WTC11 (cell line): ENCODE data around the gene CEP104.

Experiments
- ATF2 ChIP-seq: sonication (generic); formaldehyde crosslinking; IDR thresholded peaks from 2 replicates; pipeline ENCODE4 v1.8.1; 2022; ENCODE audit warnings: low read depth, missing genetic modification reagents, borderline replicate concordance
- CREB1 ChIP-seq: sonication (generic); formaldehyde crosslinking; IDR thresholded peaks from 2 replicates; pipeline ENCODE4 v1.8.0; 2023; ENCODE audit warnings: mild to moderate bottlenecking, missing genetic modification reagents
- CTCF ChIP-seq: fragments of 200-600 bp; IDR thresholded peaks from 2 replicates; pipeline ENCODE4 v1.8.0; 2022; ENCODE audit warnings: antibody characterized with exemption
- E2F5 ChIP-seq: sonication (generic); formaldehyde crosslinking; IDR thresholded peaks from 2 replicates; pipeline ENCODE4 v1.8.1; 2022; ENCODE audit warnings: mild to moderate bottlenecking, moderate library complexity, missing genetic modification reagents
- FOXK1 ChIP-seq: sonication (generic); formaldehyde crosslinking; IDR thresholded peaks from 2 replicates; pipeline ENCODE4 v1.8.0; 2022; ENCODE audit warnings: mild to moderate bottlenecking, moderate library complexity, missing genetic modification reagents
- IRF2 ChIP-seq: sonication (generic); formaldehyde crosslinking; IDR thresholded peaks from 2 replicates; pipeline ENCODE4 v1.8.0; 2022; ENCODE audit warnings: low read depth, missing genetic modification reagents, borderline replicate concordance
- PREB ChIP-seq: sonication (generic); formaldehyde crosslinking; IDR thresholded peaks from 2 replicates; pipeline ENCODE4 v1.8.1; 2022; ENCODE audit warnings: mild to moderate bottlenecking, missing genetic modification reagents, moderate library complexity, borderline replicate concordance
- SMAD4 ChIP-seq: sonication (generic); formaldehyde crosslinking; IDR thresholded peaks from 2 replicates; pipeline ENCODE4 v1.8.0; 2022; ENCODE audit warnings: mild to moderate bottlenecking, missing genetic modification reagents

- TF ChIP-seq CTCF (no peak), IRF2 (CRISPR knock-in tag) (no peak), SMAD4 (CRISPR knock-in tag) (no peak), E2F5 (CRISPR knock-in tag) (no peak), PREB (CRISPR knock-in tag) (no peak), CREB1 (no peak), ATF2 (CRISPR knock-in tag) (no peak), FOXK1 (CRISPR knock-in tag) (no peak)
Measured at GRCh38 chr1:3889936-3890335, 32.9 kb upstream of the CEP104 start.
